ENCODE measurements around the gene STAT5B.

DNA sequence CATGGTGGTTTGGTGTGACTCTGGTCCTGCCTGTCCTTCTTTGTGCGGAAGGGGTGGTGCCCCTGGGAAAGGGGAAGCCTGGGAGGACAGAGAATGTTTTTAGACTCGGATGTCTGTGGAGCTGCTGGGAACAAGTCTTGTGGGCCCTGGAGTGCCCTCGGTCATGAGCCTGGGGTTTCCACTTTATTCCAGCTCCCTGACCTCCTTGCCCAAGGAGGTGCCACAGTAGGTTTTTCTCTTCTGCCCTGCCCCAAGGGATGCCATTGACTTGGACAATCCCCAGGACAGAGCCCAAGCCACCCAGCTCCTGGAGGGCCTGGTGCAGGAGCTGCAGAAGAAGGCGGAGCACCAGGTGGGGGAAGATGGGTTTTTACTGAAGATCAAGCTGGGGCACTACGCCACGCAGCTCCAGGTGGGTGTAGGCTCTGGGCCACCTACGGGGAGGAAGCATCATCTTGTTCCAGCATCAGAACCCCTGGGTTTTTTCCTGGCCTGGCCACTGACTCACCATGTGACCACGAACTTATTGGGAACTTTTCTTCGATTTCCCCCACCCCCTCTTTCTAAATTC lies 13.5 kb upstream of the STAT5B start:
- TF ChIP-seq TAF1 (IDR thresholded peaks at IDR 0.05; ENCODE audit: borderline replicate concordance, insufficient read depth, low read length) (no peak), POLR2AphosphoS5 (IDR thresholded peaks at IDR 0.05; ENCODE audit: low read depth, low read length) (no peak)
